DMS114 treated with DMSO at 0.1 percent for 48 hours (cell line): ENCODE data around the gene NCKAP1.
"Not testable (repeated sequence)": the region's sequence is repeated elsewhere in the genome, so short reads cannot be mapped to it uniquely, and the experiment has no call there.

Source experiments
- DNase-seq: peaks from one replicate; lab custom pipeline; 2025; ENCODE audit not compliant: unreplicated experiment; lab: John Stamatoyannopoulos, UW

Gene NCKAP1

DNA sequence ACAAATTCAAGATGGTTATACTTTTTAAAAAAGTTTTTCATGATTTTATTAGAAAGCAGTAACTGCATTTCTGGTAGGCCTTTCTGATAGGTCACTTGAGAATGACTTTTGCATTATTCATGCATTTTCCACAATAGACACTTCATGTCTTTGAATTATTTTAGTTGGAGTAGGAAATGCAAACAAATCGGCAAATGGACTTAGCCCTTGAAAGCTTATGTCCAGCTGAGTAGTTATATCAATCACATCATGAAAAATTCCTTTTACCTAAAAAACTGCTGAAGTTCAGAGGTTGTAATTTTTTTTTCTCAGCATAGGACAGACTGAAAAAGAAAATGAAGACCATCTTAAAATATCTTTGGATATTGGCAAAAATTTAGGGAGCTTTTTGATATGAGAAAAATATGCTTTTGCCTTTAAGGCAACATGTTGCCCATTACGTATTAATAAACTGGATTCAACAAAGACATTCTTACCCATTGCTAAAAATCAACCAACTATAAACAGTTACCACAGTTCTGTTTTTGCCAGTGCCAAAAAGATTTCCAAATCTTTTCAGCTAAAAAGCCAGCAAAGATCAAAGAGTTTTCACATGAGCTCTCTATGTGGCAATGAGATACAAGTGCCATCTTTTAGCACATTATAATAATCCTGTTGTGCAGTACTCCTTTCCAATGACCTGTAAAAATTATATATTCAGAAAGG, 126.3 kb downstream of the NCKAP1 start:
- no peak for DNase-seq

DNA sequence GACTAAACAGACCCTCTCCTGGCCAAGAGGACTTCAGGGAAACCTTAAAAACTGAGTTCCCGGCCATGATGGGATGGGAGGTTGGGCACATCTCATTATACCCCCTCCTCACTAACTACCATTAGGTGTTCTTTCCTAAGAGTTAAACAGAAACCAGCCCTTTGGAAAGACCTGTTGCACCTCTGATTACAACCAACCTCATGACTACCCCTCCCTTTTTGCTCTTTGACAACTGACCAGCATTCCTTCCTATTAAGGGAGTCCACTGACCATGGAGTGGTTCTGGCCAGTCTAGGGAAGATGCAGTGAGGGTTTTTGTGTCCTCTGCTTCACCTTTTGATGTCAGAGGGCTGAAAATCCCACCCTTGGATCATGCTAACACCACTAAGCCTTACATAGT, 127.3 kb downstream of the NCKAP1 start:
- DNase-seq = no peak

DNA sequence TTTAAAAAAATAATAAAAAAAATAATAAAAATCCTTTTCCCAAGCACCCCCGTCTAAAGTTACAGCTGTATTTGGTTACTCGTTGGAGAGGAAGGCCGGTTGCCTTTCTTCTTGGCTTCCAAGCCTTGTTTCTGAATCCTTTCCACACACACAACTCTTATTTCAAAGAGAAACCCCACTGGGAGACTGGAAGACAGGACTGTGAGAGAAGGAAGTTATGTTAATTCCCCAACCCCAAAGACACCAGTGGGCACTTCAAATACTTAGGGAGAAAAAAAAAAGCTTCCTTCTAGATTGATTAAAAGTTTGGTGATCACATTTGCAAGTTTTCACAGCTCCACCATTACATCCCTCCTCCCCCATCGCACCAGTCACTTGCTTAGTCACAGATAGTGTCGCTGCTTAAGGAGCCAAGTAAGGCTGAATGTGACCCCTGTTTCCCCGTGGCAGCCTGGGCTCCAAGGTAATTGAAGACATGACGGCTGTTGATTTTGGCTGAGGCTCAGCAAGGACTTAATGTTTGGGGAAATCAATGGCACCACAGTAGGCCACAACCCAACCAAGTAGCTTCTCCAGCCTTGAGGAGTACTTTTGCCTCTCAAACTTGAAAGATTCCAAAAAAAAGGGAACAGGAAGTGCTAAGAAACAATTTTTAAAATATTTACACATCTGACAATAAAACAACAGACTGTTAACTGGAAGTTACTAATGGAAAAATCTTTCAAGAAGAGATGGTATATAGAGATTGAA, 131.0 kb downstream of the NCKAP1 start:
- DNase-seq = no peak

DNA sequence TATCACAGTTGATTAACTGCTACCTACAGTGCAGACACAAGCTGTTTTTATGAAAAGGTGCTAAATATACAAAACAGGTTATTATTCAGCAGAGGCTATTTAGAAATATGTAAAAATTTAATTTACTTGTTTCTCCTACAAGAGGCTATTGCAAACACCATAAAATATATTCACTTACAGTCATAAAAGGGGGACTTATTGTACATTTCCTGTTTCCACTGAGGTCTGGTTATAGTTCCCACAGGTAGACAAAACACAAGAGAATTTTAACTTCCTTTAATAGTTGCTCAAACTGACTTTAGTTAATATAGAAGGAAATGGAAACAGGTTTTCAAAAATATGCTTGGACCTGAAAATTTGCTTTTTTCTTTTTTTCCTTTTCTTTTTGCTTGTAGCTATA, 131.8 kb downstream of the NCKAP1 start:
- no peak for DNase-seq

DNA sequence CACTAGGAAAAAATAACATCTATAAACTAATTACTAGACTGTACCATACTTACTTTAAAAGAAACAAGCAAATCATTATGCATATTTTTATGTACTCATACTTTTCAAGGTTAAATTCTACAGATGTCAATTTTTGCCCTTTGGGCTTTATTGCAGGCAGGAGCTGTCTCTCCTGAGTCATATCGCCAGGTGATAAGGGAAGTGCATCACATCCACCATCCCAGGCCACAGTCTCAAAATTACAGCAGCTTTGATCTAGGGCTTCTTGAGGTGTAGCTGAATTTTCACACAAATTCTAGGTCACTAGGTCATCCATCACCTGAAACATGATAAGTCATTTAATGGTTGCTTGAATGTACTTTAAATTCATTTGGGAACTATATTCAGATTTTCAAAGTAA, 133.4 kb downstream of the NCKAP1 start:
- DNase-seq = no peak

DNA sequence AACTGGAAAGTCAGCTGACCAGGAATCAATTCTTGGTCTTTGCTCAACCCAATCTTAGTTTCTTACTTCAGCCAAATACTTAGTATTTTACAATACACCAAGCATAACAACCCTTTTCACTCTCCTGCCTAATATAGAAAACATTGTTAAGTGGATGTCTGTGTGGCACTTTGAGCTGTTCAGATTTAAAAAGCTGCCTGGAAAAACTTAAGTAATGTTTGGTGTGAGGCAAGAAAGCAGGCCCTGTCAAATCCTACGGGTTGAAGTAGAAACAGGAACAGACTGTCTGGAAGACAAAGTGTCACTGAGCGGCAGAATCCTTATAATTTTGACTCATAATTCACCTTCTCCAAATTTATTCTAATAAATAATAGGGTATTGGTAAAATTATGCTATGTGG, 134.7 kb downstream of the NCKAP1 start:
- no peak for DNase-seq

DNA sequence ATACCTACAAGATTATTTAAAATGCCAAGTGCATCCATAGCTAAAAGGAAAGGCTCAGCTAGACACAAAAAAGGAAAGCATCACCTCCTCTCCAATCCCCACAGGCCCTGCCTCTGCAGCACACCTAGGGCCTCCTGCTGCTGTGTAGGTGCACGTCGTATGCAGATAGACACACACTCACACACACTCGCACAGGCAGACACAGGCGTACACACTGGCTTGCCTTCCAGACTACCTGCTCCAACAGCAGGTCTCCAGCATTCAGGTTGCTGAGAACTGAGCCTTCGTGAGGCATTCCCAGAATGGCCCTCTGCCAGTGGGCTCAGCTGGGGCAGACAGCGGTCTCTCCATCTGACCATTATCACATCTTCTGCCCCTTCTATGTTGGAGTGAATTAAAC, 136.5 kb downstream of the NCKAP1 start:
- no peak for DNase-seq

DNA sequence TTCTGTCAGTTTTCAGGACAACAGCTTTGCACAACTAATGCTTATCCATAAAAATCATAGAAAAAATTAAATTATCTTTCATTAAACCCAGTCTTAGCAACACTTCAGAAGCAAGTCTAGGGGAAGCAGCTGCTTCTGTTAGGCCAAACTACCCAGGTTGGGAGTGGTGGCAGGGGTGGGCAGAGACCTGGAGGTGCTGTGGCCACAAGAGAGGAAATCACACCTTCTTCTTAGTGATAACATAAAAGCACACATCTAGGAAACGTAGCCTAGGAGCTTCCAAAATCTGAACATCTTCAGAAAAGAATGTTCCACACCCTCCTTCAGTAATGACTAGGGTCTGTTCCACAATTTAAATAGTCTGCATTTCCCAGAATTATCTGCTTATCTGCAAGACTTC, 139.5 kb downstream of the NCKAP1 start:
- DNase-seq = no peak

DNA sequence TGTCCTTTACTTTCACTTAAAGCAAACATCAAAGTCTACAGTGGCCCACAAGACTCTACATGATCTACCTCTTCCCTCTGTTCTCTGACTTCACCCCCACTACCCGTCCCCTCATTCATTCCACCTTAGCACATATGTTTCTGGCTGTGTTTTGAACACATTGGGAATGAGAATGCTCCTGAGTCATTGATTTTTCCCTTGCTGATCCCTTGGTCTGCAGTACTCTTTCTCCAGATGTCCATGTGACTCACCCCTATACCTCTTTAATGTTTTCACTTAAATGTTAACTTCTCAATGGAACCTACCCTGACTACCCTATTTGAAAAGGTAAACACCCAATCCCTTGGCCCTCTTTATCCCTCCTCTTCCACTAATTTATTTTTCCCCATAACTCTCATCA, 141.1 kb downstream of the NCKAP1 start:
- DNase-seq = no peak

DNA sequence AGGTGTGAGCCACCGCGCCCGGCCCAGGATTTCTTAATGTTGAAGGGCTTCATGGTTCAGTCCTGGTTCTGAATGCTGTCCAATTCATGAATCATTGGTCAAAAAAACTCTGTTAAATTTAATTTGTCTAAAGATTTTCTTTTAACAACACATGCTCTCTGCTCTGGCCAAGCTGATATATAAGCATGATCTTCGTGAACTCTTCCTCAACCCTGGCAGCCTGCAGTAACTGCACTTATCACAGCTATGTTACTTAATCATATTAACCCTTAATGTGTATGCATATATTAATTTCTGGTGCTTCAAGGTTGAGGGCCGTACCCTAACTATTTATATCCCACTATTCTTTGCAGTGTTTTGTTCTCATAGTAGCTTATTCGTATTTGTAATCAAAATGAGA, 142.5 kb downstream of the NCKAP1 start:
- no peak for DNase-seq

DNA sequence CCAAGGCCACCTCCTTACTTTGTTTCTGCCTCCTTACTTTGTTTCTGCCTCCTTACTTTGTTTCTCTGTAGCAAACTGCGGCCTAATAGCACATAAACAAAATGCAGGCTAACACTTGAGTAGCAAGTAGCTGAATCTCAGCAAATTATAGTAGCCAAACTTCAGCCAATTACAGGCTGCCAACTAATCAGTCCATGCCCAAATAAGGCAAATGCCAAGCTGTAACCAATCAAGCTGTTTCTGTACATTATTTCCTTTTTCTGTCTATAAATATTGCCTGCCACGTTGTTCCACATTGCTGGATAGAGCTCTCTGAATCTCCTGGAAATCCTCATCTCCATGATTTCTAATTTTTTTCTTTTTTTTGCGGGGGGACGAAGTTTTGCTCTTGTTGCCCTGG, 143.1 kb downstream of the NCKAP1 start:
- no peak for DNase-seq

DNA sequence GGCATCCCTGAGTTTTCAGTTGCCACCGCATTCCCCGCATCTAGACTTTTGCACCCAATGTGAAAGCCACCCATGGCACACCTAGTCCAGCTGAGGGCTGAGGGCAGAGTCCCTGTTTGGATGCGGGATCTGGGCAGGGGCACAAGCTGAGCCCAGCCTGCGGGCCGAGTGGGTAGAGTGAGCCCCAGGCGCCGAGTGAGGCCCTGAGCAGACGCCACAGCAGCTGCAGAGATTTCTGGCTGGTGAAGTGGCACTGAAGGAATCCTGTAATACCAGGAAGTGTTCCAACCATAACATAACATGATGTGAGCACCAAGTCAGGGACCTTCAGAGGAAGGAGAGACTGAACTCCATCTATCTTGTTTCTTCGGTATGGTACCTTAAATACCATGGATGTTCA, 144.1 kb downstream of the NCKAP1 start:
- no peak for DNase-seq

DNA sequence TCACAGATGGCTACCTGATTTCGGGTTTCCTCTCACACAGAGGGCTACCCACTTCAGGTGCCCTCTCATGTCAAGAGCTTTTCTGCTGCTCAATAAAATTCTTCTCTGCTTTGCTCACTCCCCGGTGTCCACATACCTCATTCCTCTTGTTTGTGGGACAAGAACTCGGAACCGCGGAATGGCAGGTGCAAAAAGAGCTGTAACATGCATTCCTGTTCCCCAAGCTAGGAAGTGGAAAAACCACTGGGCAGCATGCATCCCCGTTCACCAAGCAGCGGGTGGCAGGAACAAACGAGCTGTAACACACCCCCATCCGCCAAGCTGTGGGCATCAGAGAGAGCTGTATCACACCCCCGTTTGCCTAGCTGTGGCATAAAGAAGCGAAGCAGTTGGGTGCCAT, 144.6 kb downstream of the NCKAP1 start:
- no peak for DNase-seq

DNA sequence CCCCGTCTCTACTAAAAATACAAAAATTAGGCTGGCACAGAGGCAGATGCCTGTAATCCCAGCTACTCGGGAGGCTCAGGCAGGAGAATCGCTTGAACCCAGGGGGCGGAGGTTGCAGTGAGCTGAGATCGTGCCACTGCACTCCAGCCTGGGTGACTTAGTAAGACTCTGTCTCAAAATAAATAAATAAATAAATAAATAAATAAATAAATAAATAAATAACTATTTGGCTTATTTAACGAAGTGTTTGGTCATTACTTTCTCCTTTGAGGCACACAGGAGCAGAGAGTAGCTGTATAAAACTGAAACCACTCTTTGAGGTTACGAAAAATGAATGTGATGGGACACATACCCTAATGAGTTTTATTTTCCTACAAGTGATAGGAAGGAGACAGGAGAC, 145.2 kb downstream of the NCKAP1 start:
- DNase-seq = not testable (repeated sequence)

DNA sequence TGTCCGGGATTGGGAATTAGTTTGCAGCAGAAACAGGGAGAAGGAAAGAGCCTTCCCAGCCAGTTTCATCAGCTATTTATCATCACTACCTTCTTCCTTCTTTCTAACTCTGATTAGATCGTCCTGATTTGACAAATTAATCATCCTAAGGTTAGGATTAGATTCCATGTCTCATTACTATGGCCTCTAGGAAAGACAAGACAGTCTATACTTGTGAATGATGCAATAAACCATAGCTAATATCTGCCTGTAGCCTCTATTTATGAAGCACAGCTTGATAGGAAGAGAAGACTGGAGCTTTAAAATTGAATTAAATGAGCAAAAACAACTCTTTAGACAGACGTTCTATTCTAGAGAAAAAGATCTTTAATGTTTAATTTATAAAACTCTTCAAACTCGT, 146.6 kb downstream of the NCKAP1 start:
- DNase-seq = no peak

DNA sequence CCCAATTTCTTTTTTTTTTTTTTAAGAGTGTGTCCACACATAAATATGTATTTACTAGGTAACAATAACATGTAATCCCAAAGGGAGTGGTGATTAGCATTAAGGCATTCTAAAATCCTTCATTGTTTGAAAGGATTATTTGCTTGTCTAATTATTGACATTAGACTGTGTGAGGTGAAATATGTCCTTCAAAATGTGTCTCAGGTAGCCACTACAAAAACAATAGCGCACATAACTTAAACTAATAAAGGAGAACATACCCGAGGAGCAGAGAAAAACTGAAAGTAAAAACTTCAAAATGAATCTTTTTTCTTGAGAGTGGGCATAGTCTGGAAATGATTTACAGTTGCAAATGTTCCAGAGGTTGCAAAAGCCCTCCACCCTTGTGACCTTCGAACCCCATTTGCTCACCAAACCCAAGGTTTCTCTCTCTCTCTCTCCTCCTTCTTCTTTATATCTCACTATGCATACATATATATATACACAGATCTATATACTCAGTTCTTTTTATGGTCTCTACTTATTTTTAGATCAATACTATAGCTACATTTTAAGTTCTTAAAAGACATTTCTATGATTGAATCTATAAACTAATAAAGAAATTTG, 147.4 kb downstream of the NCKAP1 start:
- no peak for DNase-seq

DNA sequence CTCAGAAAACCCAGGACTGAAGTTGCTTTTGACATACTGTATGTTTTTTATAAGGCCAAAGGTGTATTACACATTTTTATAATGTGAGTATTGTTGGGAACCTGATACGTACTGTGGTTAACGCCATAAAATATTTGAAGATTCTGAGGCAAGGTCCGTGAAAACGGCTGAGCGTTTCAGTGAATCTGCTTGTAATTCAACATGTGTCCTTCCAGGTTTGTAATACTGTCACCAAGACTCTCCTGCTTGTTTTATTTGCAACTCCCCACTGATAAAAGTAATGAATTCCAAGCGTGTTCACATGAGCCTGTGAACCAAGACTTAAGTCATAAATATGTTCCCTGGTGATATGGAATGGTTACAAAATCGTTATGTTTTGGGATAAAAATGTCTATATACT, 148.0 kb downstream of the NCKAP1 start:
- DNase-seq = no peak

DNA sequence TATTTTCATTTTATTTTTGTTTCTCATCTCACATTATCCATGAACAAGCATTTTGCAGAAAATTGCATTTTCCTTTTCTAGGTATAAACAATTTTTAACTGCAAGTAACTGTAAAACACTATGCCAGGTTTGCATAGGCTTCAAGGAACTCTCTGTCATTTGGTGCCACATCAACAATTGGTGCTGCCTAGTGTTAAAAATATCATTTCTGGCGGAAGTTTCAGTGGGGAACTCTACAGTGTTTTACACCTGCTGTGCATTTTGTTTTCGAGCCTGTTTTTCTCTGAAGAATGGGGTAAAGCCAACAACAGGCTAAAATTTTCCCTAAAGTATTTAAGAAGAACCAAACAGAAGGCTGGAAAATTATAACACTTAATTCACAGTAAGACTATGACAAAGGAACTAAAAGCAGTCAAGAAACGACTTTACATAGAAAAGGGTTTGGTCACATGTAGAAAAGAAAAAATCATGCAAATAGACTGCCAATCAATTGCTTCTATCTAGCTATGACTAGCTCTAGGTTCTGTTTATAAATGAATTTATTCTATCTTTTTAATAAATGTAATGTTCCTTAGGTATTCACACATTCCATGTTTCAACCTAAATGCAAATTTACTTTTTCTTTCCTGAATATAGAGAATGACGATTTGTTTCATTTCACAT, 150.4 kb downstream of the NCKAP1 start:
- no peak for DNase-seq

DNA sequence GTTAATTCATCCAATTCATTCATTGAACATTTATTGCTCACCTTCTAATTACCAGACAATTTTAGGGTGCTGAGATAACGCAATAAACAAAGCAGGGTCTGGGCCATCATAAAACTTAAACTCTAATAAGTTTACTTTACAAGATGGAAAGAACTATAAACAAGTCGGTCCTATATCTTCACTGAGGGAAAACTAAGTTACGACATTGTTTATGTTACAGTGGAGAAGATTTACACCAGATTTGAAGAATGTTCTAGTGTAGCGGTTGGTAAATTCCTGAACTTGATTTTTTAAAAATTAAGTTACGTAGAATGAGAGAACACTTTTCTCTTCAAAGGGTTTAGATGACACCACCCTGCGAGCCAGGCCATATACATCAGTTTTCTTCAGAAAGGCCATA, 151.2 kb downstream of the NCKAP1 start:
- DNase-seq = no peak

DNA sequence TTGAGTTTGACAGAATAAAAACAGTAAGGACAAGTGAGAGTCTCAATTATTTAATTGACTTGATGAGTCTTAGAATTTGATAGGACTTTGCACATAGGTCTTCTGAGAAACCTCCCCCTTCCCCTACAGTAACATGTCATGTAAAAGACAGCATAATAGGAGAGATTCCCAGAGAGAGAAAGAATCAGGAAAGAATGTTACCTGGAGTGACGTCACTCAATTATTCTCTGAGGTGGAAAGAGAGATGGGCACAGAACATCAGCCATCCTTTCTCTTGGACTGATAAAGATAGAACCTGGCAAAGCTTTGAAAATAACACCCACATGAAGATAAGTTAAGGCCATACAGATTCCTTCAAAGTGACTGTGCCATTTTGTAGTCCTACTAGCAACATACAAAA, 152.5 kb downstream of the NCKAP1 start:
- DNase-seq = no peak

DNA sequence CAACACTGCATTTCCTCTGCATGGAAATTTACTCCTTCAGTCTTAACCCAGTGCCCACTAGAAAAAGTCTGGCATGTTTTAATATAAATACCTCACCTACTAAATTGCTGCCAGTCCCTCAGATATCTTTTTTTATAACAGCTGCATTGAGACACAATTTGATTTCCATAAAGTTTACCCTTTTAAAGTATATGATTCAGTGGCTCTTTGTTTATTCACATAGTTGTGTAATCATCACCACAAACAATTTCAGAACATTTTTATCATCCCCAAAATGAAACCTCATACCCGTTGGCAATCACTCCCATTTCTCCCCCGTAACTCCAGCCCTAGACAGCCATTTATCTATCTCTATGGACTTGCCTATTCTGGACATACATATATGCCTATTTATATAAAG, 154.8 kb downstream of the NCKAP1 start:
- DNase-seq = no peak

DNA sequence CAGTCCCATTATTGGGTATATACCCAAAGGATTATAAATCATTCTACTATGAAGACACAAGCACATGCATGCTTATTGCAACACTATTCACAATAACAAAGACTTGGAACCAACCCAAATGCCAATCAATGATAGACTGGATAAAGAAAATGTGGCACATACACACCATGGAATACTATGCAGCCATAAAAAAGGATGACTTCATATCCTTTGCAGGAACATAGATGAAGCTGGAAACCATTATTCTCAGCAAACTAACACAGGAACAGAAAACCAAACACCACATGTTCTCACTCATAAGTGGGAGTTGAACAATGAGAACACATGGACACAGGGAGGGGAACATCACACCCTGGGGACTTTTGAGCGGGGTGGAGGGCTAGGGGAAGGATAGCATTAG, 158.2 kb downstream of the NCKAP1 start:
- DNase-seq = not testable (repeated sequence)
